ENCODE measurements around the gene ELK3. TPM values are rescaled to one million over a fixed set of nuclear protein-coding genes. Genes with fewer than 3 reads are reported as not detected.
"Not testable (repeated sequence)": the region's sequence is repeated elsewhere in the genome, so short reads cannot be mapped to it uniquely, and the experiment has no call there.

ELK3 gene
- polyA plus RNA-seq, 4 donors: 48.4 to 60.7 (median 55.0) TPM

DNA sequence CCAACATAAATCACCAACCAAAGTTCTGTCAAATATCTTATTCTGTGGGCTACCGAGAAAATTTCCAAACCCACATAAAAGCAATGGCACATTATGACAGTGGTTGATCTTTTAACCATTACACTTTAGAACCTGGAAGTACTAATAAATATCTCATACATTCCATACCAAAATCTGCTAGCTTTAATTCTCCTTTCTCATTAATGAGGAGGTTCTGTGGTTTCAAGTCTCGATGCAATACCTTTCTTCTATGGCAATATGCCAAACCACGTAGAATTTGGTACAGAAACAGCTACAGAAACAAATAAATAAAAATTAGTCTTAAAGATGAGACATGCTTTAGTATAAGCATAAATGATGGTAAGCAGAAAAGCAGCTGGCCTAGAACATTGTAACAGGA, 100.7 kb downstream of the ELK3 start:
- no peak for DNase-seq (ENCODE audit: low read depth in 4 of 4, low spot score in 2 of 4)

DNA sequence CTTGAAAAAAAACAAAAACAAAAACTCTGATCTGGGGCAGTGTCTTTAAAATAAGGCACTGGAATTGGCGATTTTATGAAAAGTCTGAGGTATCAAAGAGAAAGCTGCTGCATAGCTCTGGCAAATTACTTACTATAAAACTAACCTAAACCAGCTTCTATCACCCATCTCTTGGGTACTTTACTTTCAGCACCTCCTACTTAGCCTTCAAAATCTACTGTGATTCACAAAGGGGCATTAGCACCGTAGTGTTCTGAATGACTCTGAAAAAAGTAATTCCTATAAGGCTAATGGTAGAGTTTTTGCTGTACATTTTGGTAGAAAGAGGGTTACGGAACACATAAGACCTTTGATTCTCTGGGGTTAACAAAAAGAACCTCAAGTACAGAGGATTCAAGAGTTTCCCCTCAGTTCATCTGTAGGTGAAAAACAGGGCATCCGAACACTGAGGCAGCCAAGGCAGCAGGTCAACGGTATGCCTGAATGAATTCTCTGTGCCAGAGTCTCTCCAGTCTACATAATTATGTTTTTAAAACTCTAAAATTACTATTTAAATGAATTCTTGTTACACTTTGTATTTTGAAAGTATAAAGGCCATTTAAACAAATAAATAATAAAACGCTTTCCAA, 101.5 kb downstream of the ELK3 start:
- no peak for DNase-seq (ENCODE audit: low read depth in 4 of 4, low spot score in 2 of 4)

DNA sequence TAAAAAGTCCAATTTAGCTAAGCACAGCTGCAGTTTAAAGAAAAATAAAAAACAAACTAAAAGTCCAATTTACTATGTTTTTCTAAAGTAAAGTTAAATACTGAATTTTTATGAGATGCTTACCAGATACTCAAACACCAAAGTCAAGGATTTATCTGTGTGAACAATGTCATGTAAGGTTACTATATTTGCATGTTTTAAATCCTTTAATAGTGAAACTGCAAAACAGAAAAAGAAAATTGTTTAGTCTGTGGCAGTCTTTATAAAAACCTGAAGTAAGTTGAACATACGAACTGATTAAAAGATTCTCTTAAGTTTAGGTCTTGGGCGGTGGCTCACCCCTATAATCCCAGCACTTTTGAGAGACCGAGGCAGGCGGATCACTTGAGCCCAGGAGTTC, 103.3 kb downstream of the ELK3 start:
- no peak for DNase-seq (ENCODE audit: low read depth in 4 of 4, low spot score in 2 of 4)

DNA sequence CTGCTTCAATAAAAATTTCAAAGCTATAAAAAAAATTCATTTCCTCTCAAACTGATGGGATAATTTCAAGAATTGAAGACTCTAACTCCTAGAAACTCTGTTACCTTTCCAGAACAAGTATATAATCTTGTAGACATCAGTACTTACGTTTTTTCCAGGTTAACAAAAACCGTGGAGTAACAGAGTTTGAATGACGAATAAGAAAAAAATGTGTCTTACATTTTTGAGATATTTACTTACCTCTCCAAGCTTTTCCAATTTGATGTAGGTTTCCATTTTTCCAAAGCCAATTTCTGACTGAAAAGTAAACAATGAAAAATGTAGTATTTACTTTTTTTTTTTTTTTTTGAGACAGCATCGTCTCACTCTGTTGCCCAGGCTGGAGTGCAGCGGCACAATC, 105.9 kb downstream of the ELK3 start:
- DNase-seq (ENCODE audit: low read depth in 4 of 4, low spot score in 2 of 4): no peak

DNA sequence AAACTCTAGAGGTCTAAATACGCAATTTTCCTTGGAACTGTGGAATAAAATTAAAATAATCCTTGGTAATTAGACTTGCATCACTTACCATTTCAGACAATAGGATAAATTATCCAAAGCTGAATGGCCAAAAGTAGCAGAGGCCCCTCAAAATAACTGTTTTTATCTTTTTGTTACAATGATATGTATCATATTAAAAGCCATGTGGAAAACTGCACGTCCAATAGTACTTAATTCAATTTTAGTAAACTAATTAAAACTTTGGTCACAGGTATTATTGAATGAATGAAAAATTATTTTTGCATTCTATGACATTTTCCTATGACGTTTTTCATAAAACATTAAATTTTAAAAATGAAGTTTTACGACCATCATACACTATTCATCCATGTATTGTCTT, 107.6 kb downstream of the ELK3 start:
- no peak for DNase-seq (ENCODE audit: low read depth in 4 of 4, low spot score in 2 of 4)

DNA sequence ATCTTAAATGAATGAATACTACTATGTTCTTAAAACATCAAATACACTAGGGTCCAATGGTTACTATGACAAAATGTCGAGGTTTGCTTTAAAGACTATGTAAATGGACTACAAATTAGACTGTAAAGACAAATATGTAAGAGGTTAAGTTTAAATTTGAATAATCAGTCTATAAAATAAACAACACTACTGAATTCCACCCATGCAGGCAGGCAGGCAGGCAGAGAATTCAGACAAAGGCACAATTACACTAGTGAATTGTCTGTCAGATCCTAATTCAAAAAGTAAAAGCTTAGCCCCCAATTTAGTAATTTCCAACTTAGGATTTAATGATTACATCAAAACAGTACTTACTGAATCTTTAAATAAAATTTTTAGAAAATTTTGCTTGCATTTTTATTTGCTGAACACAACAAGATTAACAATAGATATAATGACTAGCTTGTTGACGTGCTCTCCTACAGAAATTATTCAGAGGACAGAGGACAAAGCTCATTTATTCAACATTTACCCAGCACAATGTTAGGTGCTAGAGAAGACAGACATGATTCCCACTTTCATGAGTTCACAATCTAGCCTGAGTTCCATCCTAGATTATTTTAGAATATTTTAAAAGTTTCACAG, 108.6 kb downstream of the ELK3 start:
- no peak for DNase-seq (ENCODE audit: low read depth in 4 of 4, low spot score in 2 of 4)

DNA sequence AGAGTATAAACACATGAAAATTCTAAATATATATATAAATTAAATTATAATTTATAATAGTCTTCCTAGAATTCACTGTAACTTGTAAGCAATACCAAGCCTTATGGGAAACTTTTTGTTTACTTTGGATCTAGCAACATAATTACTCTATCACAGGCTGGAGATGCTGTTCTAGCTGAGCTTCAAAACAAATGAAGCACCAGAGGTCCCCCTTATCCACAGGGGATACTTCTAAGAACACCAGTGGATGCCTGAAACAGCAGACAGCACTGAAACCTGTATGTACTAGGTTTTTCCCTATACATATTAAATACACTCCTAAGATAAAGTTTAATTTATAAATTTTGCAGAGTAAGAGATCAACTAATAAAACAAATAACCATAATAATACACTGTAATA, 109.5 kb downstream of the ELK3 start:
- DNase-seq (ENCODE audit: low read depth in 4 of 4, low spot score in 2 of 4): no peak

DNA sequence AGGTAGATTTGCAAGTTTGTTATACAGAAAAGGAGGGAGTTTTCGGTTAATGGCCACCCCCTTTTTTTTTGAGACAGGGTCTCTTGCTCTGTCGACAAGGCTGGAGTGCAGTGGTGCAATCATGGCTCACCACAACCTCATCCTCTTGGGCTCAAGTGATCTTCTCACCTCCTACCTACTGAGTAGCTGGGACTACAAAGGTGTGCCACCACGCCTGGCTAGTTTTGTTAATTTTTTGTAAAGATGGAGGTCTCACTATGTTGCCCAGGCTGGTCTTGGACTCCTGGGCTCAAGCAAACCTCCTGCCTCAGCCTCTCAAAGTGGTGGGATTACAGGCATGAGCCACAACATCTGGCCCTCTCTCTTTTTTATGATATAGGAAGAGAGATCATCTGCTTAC, 111.5 kb downstream of the ELK3 start:
- DNase-seq (ENCODE audit: low read depth in 4 of 4, low spot score in 2 of 4): no peak

DNA sequence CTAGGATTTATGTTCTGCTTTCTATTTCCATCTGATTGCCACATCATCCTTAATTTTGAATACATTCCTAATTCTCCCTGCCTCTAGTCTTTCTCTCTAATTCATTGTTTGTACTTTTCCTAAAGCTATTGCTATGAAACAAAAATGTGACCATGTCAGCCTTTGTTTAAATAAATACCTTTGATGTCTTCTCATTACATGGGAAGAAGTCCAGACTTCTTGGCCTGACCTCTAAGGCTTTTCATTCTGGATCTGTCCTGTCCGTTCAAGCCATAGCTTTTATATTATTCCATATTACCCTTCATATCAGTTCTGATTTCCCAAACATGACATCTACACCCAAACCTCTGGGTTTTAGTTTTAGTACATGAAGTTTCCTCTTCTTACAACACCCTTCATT, 114.7 kb downstream of the ELK3 start:
- no peak for DNase-seq (ENCODE audit: low read depth in 4 of 4, low spot score in 2 of 4)

DNA sequence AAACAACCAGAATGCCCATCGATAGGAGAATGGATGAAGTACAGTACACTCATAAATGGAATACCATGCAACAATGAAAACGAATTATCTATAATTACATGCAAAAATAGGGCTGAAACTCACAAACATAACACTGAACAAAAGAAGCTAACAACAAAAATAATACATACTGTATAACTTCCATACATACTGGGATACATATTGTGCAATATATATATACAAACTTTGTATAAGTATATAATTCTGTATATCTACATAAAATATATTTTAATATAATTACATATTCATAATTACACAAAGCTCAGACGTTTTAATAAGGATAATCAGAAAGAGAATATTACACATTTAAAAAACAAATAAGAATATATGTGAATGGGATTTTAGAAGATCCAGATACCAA, 115.9 kb downstream of the ELK3 start:
- DNase-seq (ENCODE audit: low read depth in 4 of 4, low spot score in 2 of 4): no peak

DNA sequence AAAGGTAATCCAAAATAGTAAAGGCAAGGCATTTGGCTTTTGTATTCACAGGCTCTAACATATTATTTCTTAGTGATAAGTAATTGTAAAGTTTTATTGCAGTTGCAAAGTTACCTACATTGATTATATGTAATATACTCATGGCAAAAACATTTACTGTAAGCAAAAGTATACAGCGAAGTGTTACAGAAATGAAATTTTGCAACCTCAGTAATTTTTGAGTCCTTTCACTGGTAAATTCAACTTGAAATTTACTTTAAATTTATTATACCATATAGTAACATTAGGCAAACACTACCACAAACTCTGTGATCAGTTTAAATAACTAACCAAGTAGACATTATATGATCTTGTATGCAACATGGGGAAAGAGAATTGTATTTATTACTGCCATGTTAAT, 117.0 kb downstream of the ELK3 start:
- DNase-seq (ENCODE audit: low read depth in 4 of 4, low spot score in 2 of 4): no peak

DNA sequence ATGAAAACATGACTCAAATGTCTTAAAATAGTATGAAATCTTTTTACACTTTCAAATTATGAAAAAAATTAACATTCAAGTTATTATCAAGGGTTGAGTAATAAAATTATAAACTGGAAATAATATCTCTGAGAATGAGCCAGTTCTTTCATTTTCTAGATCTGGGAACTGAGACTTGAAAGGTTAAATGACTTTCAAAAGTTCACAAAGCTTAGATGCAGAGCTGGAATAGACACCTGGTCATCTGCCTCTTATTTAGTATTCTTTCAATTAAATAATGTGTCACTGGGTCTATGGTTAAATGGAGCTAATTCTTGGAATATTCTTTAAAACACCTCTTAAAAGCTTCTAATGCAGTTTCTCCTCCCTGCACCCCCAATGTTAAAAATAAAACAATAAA, 119.4 kb downstream of the ELK3 start:
- DNase-seq (ENCODE audit: low read depth in 4 of 4, low spot score in 2 of 4): no peak

DNA sequence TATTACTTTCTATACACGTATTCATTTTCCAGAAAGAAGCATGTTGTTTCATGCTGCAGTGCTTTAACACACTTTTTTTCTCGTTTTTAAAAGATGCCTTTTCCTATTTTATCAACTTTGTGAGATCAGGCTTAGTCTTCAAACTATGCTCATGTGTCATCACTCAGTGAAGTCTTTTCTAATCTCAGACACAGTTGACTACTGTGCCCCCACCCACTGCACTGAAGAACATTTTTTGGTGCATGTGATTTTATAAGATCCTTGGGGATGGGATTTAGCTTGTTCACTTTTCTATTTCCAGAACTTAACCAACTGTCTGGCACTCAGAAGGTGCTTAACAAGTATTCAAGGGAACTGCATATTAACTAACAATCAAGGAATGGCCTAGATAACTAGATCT, 120.5 kb downstream of the ELK3 start:
- DNase-seq (ENCODE audit: low read depth in 4 of 4, low spot score in 2 of 4): no peak

DNA sequence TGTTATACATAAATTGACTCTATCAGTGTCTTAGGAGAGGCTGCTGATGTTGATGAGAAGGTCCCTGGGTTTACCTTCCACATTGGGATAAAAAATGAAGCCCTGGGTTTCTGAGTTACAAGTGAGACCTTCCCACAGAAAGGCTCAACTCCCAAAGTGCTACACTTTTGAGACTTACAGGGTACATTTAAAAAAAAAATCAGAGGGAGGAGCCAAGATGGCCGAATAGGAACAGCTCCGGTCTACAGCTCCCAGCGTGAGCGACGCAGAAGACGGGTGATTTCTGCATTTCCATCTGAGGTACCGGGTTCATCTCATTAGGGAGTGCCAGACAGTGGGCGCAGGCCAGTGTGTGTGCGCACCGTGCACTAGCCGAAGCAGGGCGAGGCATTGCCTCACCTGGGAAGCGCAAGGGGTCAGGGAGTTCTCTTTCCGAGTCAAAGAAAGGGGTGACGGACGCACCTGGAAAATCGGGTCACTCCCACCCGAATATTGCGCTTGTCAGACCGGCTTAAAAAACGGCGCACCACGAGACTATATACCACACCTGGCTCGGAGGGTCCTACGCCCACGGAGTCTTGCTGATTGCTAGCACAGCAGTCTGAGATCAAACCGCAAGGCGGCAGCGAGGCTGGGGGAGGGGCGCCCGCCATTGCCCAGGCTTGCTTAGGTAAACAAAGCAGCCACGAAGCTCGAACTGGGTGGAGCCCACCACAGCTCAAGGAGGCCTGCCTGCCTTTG, 121.7 kb downstream of the ELK3 start:
- not testable (repeated sequence) for DNase-seq (ENCODE audit: low read depth in 4 of 4, low spot score in 2 of 4)

DNA sequence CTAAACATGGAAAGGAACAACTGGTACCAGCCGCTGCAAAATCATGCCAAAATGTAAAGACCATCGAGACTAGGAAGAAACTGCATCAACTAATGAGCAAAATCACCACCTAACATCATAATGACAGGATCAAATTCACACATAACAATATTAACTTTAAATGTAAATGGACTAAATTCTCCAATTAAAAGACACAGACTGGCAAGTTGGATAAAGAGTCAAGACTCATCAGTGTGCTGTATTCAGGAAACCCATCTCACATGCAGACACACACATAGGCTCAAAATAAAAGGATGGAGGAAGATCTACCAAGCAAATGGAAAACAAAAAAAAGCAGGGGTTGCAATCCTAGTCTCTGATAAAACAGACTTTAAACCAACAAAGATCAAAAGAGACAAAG, 123.6 kb downstream of the ELK3 start:
- DNase-seq (ENCODE audit: low read depth in 4 of 4, low spot score in 2 of 4): not testable (repeated sequence)

Other genes with a start within 250 kb of the ELK3 start
- 1 to 10 TPM in 2 of 4 donors, under 1 TPM in 2; 0.14 to 2.1 (median 1.00) TPM for gene HAL, start 198.0 kb upstream of the ELK3 start, polyA plus RNA-seq (ENCODE audit: insufficient read length in 4 of 4)
- 100 to 1,000 TPM; 111 to 132 (median 127) TPM for gene LTA4H, start 158.8 kb upstream of the ELK3 start, polyA plus RNA-seq (ENCODE audit: insufficient read length in 4 of 4)
- gene CDK17, start 206.1 kb downstream of the ELK3 start, polyA plus RNA-seq (ENCODE audit: insufficient read length in 4 of 4): 10 to 100 TPM; 34.7 to 47.6 (median 37.0) TPM